ENCODE results near the gene SLC8A1.

The SLC8A1 gene

DNA sequence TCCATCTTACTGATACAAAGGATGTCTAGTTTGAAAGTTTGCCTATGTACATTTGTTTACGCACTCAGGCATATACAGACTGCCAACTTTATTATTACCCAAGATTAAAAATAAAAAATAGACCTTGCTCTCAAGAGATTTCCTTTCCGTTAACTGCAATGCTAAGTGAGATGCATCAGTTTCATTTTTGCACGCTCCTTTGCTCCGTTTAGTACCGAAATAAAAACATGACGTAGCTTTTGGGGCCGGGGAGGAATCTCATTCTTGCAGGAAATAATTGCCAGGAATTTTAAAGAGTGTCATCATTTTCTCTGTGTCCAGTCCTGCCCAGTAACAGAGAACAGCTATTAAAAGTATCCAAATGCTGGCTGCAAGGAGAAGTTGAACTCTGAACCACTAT lies 169.5 kb downstream of the SLC8A1 start:
- ChIA-PET POLR2A (ENCODE audit: low non-redundant PET) (no interaction called here), CTCF (interaction anchor here (0.9 kb wide), 1 partner anchor 38 kb away, joined by 4 read pairs; no protein-coding TSS in a partner anchor)
- TF ChIP-seq, protein P1, sequence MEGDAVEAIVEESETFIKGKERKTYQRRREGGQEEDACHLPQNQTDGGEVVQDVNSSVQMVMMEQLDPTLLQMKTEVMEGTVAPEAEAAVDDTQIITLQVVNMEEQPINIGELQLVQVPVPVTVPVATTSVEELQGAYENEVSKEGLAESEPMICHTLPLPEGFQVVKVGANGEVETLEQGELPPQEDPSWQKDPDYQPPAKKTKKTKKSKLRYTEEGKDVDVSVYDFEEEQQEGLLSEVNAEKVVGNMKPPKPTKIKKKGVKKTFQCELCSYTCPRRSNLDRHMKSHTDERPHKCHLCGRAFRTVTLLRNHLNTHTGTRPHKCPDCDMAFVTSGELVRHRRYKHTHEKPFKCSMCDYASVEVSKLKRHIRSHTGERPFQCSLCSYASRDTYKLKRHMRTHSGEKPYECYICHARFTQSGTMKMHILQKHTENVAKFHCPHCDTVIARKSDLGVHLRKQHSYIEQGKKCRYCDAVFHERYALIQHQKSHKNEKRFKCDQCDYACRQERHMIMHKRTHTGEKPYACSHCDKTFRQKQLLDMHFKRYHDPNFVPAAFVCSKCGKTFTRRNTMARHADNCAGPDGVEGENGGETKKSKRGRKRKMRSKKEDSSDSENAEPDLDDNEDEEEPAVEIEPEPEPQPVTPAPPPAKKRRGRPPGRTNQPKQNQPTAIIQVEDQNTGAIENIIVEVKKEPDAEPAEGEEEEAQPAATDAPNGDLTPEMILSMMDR (conservative IDR thresholded peaks at IDR 0.05; ENCODE audit: low read depth), result no peak
- no peak overlapping the region for H3K27ac ChIP-seq
- DNase-seq (ENCODE audit: low spot score), result no peak

DNA sequence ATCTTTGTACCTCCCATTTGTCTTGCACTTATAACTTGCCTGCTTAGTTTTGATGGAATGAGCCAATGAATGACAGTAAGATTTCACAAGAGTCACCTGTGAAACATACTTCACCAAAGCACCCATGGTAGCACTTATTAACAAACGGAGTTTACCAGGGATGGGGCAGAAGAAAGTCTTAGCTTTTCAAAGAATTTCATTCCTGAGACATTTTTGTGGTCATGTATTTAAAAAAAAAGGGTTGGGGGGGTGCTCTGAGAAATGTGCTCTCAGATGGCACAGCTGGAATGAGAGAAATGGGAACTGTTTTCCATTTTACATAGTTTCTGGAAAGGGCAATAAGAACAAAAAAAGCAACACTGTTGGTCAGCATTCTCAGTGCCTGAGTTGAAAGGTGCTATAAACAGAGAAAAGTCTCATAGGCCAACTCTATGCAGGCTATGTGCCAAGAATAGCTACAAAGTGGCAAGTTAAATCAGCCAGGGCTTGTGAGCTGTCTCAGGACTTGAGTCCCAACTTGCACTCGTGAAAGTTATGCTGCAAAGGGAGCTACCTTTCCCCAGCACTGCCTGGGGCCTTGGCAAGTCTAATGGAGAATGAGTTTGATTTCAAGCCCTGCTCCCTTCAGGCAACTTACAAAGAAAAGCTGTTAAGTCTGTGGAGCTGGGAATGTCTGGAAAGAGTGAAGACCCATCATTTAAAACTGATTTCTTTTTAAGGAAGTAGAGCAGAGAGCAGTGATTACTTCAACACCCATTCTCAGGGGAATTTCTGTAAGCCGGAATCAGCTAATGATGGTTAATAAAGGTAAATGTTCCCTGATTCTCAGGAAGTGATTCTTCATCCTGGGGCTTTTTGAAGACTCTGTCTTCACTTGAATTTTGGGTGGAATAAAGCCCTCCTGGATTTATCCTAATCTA lies 170.6 kb downstream of the SLC8A1 start:
- DNase-seq (ENCODE audit: low spot score), result peak; percentile 14
- ChIA-PET POLR2A (ENCODE audit: low non-redundant PET) (no interaction called here), CTCF (interaction anchor here (0.9 kb wide), 1 partner anchor 37 kb away, joined by 4 read pairs; no protein-coding TSS in a partner anchor)
- peak overlapping the region; percentile 68; the same call in 1 of the 2 replicates for H3K27ac ChIP-seq
- TF ChIP-seq, protein P1 (conservative IDR thresholded peaks at IDR 0.05; ENCODE audit: low read depth), result no peak

DNA sequence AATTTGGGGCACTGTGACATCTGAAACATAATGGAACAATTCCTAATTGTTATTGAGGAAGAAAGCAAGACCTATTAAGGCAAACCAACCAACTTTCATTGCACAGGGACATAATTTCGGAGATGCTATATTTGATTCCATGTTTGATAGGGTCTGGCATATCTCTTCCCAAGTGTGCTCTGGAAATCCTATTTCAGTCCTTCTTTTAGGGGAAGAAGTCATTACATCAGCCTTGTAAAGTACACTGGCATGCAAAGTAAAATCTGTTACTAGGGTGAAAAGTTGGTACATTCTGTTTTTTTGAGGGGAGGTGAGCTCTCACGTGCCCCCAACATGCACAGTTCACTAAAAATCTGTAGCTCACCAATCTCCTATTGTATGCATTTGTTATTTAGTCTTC lies 172.4 kb downstream of the SLC8A1 start:
- POLR2A ChIA-PET (ENCODE audit: low non-redundant PET), result no interaction called here
- TF ChIP-seq, protein P1 (conservative IDR thresholded peaks at IDR 0.05; ENCODE audit: low read depth), result no peak
- DNase-seq (ENCODE audit: low spot score), result no peak
- CTCF ChIA-PET, result interaction anchor here (0.6 kb wide), 1 partner anchor 1309 kb away, joined by 3 read pairs; no protein-coding TSS in a partner anchor
- no peak overlapping the region for H3K27ac ChIP-seq

DNA sequence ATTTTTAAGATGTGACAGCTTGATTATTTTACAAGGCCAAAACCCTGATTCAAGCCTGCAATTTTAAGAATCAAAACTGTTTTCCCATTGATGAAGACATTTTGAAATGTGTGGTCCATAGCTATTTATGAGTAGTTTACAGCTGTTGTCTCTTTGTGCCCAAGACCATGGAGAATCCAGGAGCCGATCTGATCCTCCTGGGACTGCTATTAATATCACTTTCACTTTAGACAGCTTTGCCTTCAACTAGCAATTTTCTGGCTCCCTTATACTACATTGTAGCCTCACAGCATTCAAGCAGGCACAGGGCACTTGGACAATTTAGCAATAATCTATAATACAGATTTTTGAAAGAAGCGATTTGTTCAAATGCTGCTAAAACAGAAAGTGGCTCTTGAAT lies 172.9 kb downstream of the SLC8A1 start:
- TF ChIP-seq, protein P1 (conservative IDR thresholded peaks at IDR 0.05; ENCODE audit: low read depth), result no peak
- POLR2A ChIA-PET (ENCODE audit: low non-redundant PET), result no interaction called here
- CTCF ChIA-PET, result no interaction called here
- no peak overlapping the region for H3K27ac ChIP-seq
- DNase-seq (ENCODE audit: low spot score), result no peak

DNA sequence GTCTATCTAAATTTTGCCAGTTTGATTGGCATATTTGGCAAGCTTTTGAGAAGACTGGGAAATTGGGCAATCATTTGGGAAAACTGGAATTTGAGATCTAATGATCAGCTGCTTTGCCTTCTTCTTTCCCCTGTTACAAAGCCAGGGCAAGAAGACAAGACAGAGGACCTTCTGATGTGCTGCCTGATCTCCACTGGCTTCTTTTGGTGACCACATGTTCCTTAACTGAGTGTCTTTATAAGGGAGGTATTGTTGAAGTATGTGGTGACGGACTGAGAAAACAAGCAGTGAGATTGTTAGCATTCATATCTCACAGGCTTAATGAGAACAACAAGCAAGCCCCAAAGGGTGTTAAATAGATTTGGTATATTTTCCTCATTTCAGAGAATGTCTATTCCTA lies 175.8 kb downstream of the SLC8A1 start:
- POLR2A ChIA-PET (ENCODE audit: low non-redundant PET), result no interaction called here
- TF ChIP-seq, protein P1 (conservative IDR thresholded peaks at IDR 0.05; ENCODE audit: low read depth), result no peak
- H3K27ac ChIP-seq, result no peak overlapping the region
- DNase-seq (ENCODE audit: low spot score), result no peak
- CTCF ChIA-PET, result no interaction called here

DNA sequence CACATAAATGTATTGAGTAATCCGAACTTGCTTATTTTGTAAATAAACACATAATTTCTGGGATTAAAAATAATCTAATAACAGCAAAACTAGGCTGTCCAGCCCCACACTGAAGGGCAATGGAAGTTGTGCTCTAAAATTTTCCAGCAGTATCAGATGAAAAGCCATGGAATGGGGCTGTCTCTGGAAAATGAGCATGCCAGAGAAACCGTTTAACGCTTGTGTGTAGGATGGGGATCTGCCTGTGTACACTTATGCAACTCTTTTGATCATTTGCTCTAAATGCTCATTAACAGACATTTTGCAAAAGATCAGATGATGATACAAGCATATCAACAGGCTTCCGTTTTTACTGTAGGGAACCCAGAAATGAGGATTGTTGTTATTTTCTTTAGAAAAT lies 177.6 kb downstream of the SLC8A1 start:
- H3K27ac ChIP-seq, result no peak overlapping the region
- TF ChIP-seq, protein P1 (conservative IDR thresholded peaks at IDR 0.05; ENCODE audit: low read depth), result no peak
- no peak for DNase-seq (ENCODE audit: low spot score)
- ChIA-PET POLR2A (ENCODE audit: low non-redundant PET) (no interaction called here), CTCF (no interaction called here)
